Parathyroid adenoma (tissue), 2 donors: ENCODE measurements around the gene ERLEC1.
"Not testable (repeated sequence)": the region's sequence is repeated elsewhere in the genome, so short reads cannot be mapped to it uniquely, and the experiment has no call there.

Experiments
- H2AFZ ChIP-seq: fragments of 300-600 bp; sonication (generic); one replicate; pipeline ENCODE4 v1.7.0; 2017; ENCODE audit warnings: antibody characterized with exemption, mild to moderate bottlenecking
- H3K27ac ChIP-seq: fragments of 300-600 bp; sonication (generic); one replicate; pipeline ENCODE4 v1.7.0; 2017
- H3K27me3 ChIP-seq: fragments of 300-600 bp; sonication (generic); one replicate; pipeline ENCODE4 v1.7.0; 2017; ENCODE audit warnings: low read length; ENCODE audit not compliant: control insufficient read depth, insufficient read depth
- H3K36me3 ChIP-seq: fragments of 300-600 bp; sonication (generic); one replicate; pipeline ENCODE4 v1.7.0; 2017; ENCODE audit warnings: low read length; ENCODE audit not compliant: control insufficient read depth, insufficient read depth
- H3K4me1 ChIP-seq: fragments of 300-600 bp; sonication (generic); one replicate; pipeline ENCODE4 v1.7.0; 2017; ENCODE audit warnings: control low read depth
- H3K4me2 ChIP-seq: fragments of 300-600 bp; sonication (generic); one replicate; pipeline ENCODE4 v1.7.0; 2017; ENCODE audit warnings: low read length
- H3K4me3 ChIP-seq: fragments of 300-600 bp; sonication (generic); one replicate; pipeline ENCODE4 v1.7.0; 2017; ENCODE audit warnings: low read depth, low read length
- H3K79me2 ChIP-seq: fragments of 300-600 bp; sonication (generic); one replicate; pipeline ENCODE4 v1.7.0; 2017; ENCODE audit warnings: control low read depth
- H3K9ac ChIP-seq: fragments of 300-600 bp; sonication (generic); one replicate; pipeline ENCODE4 v1.7.0; 2017; ENCODE audit warnings: mild to moderate bottlenecking
- H3K9me3 ChIP-seq: fragments of 300-600 bp; sonication (generic); one replicate; pipeline ENCODE4 v1.7.0; 2017; ENCODE audit warnings: low read length; ENCODE audit not compliant: control insufficient read depth
- TF ChIP-seq, protein P1 (sequence below): fragments of 300-600 bp; sonication (generic); IDR thresholded peaks from one replicate; pipeline ENCODE4 v1.7.0; 2017; ENCODE audit warnings: antibody characterized with exemption, mild to moderate bottlenecking
- donor health status: primary hyperparathyroidism.

The ERLEC1 gene

GRCh38 chr2:53848062-53848461, 61.2 kb downstream of the ERLEC1 start:
- H2AFZ ChIP-seq, result no peak overlapping the region
- no peaks in the 10 kb centered on the region for H3K27me3 ChIP-seq
- H3K4me1 ChIP-seq, result no peaks in the 10 kb centered on the region
- H3K27ac ChIP-seq, result no peak overlapping the region
- no peaks in the 10 kb centered on the region for H3K9me3 ChIP-seq
- H3K79me2 ChIP-seq, result peaks cover 3% of the 10 kb centered on the region
- H3K4me3 ChIP-seq, result no peak overlapping the region
- TF ChIP-seq, protein P1, sequence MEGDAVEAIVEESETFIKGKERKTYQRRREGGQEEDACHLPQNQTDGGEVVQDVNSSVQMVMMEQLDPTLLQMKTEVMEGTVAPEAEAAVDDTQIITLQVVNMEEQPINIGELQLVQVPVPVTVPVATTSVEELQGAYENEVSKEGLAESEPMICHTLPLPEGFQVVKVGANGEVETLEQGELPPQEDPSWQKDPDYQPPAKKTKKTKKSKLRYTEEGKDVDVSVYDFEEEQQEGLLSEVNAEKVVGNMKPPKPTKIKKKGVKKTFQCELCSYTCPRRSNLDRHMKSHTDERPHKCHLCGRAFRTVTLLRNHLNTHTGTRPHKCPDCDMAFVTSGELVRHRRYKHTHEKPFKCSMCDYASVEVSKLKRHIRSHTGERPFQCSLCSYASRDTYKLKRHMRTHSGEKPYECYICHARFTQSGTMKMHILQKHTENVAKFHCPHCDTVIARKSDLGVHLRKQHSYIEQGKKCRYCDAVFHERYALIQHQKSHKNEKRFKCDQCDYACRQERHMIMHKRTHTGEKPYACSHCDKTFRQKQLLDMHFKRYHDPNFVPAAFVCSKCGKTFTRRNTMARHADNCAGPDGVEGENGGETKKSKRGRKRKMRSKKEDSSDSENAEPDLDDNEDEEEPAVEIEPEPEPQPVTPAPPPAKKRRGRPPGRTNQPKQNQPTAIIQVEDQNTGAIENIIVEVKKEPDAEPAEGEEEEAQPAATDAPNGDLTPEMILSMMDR, result no peak
- no peak overlapping the region for H3K9ac ChIP-seq
- H3K4me2 ChIP-seq, result no peak overlapping the region
- H3K36me3 ChIP-seq, result no peaks in the 10 kb centered on the region

- H2AFZ ChIP-seq, H3K27ac ChIP-seq, H3K4me1 ChIP-seq: not testable (repeated sequence)
Measured at GRCh38 chr2:53851052-53851757, 64.4 kb downstream of the ERLEC1 start.

GRCh38 chr2:53852532-53852931, 65.7 kb downstream of the ERLEC1 start:
- no peak overlapping the region for H3K4me3 ChIP-seq
- H3K4me2 ChIP-seq, result no peak overlapping the region
- H3K4me1 ChIP-seq, result no peaks in the 10 kb centered on the region
- H2AFZ ChIP-seq, result no peak overlapping the region
- H3K79me2 ChIP-seq, result peaks cover 3% of the 10 kb centered on the region
- H3K9ac ChIP-seq, result no peak overlapping the region
- no peak overlapping the region for H3K27ac ChIP-seq
- TF ChIP-seq, protein P1, result no peak
- no peaks in the 10 kb centered on the region for H3K9me3 ChIP-seq
- H3K36me3 ChIP-seq, result no peaks in the 10 kb centered on the region
- no peaks in the 10 kb centered on the region for H3K27me3 ChIP-seq

More at GRCh38 chr2:53851052-53851757, 64.4 kb downstream of the ERLEC1 start:
- H3K27me3 ChIP-seq, H3K9ac ChIP-seq, H3K79me2 ChIP-seq, H3K4me3 ChIP-seq, H3K36me3 ChIP-seq, H3K4me2 ChIP-seq, H3K9me3 ChIP-seq: not testable (repeated sequence)

DNA sequence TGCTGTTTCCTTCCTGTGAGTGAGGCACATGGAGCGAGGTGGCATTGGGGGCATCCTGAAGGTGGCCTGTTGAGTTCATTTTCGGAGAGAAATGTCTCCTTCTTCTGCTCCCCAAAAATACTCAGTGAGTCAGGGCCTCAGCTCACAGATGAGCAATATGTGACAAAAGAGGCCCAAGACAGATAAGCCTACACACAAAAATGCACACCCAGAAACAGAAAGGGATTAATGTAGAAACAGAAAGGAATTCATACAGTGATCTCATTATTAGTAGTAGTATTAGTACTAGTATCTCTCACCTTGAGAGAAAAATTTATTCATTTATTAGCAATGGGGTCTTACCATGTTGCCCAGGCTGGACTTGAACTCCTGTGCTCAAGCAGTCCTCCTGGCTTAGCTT, 67.8 kb downstream of the ERLEC1 start:
- Histone ChIP-seq H3K36me3 (no peaks in the 10 kb centered on the region), H3K27me3 (no peaks in the 10 kb centered on the region), H3K9ac (no peak overlapping the region), H3K9me3 (no peaks in the 10 kb centered on the region), H3K27ac (no peak overlapping the region), H3K4me2 (no peak overlapping the region), H3K4me1 (no peaks in the 10 kb centered on the region), H2AFZ (no peak overlapping the region), H3K4me3 (no peak overlapping the region), H3K79me2 (peaks cover 3% of the 10 kb centered on the region)
- TF ChIP-seq, protein P1, result no peak

DNA sequence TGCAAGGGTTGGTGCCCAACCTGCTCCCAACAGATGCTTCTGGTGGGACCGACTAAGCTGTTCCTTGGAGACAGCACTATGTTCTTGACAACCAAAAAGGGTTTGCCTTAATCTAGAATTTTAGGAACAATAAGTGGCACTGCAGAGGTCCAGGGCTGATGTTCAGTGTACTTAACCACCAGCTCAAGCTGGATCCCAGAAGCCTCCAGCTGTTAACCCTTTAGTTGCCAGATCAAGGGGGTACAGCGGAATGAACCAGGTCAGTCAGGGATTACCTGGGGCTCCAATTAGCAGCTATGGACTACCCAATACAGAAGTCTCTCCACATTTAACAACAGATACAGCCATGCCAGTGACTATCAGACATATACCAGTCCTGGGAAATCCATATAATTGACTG, 69.4 kb downstream of the ERLEC1 start:
- H3K9me3 ChIP-seq, result no peaks in the 10 kb centered on the region

More for the DNA sequence above, 69.4 kb downstream of the ERLEC1 start:
- Histone ChIP-seq H3K9ac (no peak overlapping the region), H3K27ac (no peak overlapping the region), H3K27me3 (no peaks in the 10 kb centered on the region), H3K4me2 (no peak overlapping the region), H3K79me2 (peaks cover 3% of the 10 kb centered on the region), H3K36me3 (no peaks in the 10 kb centered on the region), H3K4me3 (no peak overlapping the region), H2AFZ (no peak overlapping the region), H3K4me1 (no peaks in the 10 kb centered on the region)
- TF ChIP-seq, protein P1, result no peak
